ENCODE measurements around the gene SLC7A14.

SLC7A14 gene

DNA sequence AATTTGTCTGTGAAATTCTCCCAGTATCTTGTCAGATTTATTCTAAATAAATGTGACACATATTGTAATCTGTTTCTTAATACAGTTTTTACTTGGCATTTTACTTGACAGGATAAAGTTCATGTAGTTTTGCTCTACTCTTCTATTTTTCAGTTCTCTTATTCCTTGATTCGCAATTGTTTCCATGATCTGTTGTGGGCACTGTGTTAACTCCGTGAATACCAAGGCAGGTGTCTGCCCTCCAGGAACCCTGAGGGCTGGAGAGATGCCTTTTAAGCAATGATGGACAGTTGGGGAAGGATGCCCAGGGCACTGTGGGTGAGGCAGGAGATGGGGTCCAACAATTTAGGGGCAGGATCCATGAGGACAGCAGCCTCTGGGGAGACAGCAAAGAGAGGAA lies 164.1 kb downstream of the SLC7A14 start:
- no peak for DNase-seq

DNA sequence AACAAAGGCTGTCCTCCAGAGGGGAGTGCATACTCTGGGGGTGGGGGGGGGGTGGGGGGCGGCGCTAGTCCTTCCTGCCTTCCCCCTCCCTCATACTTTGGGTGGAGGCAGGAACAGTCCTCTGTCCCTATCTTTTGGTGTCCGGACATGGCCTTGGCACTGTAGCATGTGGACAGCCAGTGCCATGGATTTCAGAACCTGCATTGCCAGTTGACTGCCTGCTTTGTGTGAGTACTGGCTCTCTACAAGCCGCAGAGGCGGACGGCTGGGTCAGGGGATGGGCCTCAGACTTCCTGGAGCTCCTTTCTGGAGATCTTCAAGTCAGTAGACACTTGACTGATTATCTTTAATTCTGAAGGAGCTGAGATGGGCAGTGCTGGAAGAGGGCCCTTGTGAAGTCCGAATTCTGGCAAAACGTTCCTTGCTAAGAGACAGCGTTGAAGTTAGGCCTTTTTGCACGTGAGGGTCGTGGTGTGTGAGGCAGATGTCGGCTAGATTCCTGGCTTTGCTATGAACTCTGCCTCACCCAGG lies 164.7 kb downstream of the SLC7A14 start:
- DNase-seq: no peak

DNA sequence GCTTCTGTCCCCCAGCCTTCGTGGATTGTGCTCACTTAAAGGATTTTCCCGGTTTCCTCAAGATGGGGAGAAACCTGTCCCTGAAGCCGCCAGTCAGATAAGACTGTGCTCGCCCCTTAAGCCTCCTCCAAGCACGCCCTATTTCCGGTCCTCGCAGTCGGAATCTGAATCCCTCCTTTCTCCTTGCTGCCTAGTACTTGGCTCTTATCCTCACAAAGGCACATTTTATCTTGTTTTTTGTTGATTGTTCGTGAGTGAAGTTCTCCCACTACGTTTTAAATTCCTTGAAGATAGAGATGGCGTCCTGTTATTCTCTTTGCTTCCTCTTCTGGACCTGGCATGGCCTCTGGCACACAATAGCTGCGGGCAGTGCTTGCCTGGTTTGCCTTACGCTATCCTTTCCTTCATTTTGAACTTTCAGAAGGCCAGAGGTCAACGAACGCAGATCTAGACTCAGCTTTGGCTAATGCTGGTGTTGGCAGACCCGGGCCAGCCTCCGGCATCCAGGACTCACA lies 165.5 kb downstream of the SLC7A14 start:
- no peak for DNase-seq

DNA sequence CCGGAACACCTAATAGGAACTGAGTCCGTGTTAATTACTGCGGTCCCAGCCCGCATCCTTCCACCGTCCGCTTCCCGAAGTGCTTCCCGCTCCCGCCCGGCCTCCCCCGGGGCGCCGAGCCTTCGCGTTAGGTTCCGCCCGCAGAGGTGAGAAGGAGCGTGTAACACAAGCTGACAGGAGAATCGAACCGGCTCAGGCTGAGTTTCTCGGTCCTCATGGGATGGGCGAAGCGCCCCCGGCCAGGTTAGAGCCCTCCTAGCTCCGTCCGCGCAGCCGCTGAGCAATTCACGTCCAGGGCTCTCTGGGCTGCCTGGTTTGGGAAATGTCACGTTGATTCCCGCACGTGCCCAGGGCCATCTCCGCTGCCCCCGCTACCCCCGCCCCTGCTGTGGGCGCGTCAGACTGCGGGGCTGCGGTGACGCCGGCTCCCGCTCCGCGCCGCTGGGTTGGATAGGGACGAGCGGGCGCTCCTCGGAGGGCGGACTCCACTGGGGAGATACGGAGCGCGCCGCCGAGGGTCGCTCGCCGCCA lies 166.3 kb downstream of the SLC7A14 start:
- no peak for DNase-seq

DNA sequence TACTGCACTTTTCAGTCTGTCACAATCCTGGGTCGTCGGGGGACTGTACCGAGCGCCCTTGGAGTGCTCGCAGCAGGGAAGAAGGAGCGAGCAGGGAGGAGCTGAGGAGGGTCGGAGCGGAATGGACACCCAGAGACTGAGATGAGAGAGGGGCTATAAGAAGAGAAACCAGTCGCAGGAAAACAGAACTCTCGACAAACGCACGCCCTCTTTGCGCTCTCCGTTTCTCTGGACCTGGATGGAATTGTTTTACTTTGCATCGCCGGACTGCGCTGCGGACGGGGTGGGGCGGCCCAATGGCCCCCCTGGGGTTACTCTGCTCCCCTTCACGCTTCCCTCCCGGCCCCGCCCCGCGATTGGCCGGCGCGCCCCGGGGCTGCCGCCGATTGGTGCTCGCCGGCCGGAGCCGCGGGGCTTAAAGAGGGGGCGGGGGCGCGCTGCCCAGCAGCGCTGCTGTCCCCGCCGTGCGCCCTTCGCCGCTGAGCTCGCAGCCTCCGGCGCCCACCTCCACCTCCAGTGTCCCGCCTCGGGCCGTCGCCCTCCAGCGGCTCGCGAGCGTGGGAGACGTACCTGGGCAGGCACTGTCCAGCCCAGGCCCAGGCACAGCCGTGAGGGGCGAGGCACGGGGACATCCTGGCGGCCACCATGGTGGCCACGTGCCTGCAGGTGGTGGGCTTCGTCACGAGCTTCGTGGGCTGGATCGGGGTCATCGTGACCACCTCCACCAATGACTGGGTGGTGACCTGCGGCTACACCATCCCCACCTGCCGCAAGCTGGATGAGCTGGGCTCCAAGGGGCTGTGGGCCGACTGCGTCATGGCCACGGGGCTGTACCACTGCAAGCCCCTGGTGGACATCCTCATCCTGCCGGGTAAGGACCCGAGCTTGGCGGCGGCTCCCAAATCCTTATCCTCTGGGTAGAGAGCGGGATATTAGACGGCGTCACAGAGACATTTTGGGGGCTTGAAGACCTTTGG lies 167.2 kb downstream of the SLC7A14 start, which contains the start of gene CLDN11:
Gene CLDN11 (plus strand): TSS at position 447 of the 977 bp plus-strand sequence. CDS start 199 bp downstream, at position 646.
- no peak for DNase-seq

DNA sequence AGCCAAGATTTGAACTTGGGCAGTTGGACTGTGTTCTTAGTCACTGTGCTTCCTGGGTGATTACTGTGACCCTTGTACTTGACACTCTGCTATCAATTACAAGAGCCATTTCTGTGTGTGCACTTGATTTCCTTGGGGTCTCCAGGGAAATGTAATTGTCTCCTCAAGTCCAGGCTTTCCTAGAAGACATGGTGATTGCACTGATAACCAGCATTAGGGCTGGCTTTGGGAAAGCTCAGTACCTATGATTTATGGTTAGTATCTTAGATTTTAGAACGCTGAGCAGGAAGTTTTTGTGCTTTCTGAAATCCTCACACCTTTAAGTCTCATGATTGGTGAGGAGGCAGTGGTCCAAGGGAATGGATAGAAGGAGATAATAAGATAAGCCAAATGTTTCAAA lies 168.8 kb downstream of the SLC7A14 start:
- DNase-seq: no peak

DNA sequence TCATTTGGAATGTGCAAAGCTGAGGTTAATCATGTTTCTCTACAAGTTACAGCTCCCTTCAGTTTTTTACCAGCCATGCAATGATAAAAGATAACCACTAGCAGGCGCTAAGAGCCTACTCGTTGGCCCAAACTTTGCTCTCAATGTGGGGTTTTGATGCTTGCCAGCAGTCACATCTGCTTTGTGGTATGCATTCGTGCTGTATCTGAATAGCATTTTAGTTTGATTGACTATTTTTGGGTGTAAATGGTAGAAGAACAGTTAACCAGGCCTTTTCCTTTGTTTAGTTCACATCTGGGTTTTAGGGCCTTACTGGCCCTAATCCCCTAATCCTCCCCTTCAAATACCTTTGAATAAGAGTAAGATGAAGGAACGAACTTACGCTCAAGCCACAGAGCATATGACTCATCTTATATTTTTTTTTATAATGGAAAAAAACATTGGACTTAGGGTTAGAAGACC lies 171.6 kb downstream of the SLC7A14 start:
- DNase-seq: peak; percentile 65

DNA sequence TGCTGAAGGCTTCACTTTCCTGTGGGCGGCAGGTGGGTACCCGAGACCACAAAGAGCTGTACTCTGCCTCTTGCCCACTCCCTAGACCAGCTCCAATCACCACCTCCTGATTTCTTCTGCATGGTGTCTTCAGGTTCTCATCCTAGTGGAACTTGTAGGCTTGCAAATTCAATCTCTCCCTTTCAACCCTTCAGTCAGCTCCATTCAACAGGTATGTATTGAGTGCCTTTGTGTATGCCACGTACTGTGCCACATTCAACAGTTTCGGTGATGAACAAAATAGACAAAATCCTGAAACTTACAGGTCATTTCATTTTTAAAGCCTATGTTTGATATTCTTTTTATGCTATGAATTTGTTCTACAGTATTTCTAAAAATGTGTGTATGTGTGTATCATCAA lies 172.6 kb downstream of the SLC7A14 start:
- DNase-seq: no peak

DNA sequence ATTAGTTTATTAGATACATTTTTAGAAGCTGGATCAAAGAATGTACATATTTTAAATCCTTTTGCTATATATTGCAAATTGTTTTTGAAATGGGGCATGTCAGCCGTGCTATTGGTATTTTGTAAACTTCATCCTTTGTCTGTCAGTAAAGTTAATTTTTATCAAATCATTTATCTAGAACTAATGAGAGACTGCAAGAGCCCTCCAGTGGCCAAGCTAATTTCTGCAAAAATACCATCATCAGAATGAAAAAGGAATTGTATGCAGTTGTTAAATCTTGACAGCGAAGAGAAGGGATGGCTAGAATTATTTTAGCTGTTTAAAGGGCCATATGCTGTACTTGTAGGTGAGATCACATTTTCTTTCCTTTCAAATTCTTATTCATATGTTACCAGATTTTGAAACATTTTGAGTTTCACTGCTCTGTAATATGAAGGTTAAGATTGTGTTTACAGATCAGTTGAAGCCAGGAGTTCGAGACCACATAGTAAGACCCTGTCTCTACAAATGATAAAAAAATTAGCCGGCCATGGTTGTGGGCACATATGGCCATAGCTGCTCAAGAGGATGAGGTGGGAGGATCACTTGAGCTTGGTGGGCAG lies 175.3 kb downstream of the SLC7A14 start:
- DNase-seq: no peak
